Subcutaneous adipose tissue (tissue), 4 donors: ENCODE results near the gene DCC. TPM values are rescaled to one million over a fixed set of nuclear protein-coding genes. Genes with fewer than 3 reads are reported as not detected.

ENCODE experiments used
- total RNA-seq, 4 donors: library from RNA; depleted of rRNA; stranded (reverse); fragments of >200 nt; gene quantifications; one replicate each; pipeline ENCODE4 v1.1.0, GENCODE V29; 2016
- TF ChIP-seq, protein P1 (sequence below): fragments of 450-650 bp; IDR thresholded peaks from one replicate; pipeline ENCODE4 v1.5.1; 2016; ENCODE audit warnings: low read depth, mild to moderate bottlenecking, control low read depth, antibody characterized with exemption, moderate library complexity

Gene DCC
- total RNA-seq, 4 donors from 2014 or later, result not detected

GRCh38 chr18:52670896-52671295 is 330.9 kb downstream of the DCC start:
- TF ChIP-seq, protein P1, sequence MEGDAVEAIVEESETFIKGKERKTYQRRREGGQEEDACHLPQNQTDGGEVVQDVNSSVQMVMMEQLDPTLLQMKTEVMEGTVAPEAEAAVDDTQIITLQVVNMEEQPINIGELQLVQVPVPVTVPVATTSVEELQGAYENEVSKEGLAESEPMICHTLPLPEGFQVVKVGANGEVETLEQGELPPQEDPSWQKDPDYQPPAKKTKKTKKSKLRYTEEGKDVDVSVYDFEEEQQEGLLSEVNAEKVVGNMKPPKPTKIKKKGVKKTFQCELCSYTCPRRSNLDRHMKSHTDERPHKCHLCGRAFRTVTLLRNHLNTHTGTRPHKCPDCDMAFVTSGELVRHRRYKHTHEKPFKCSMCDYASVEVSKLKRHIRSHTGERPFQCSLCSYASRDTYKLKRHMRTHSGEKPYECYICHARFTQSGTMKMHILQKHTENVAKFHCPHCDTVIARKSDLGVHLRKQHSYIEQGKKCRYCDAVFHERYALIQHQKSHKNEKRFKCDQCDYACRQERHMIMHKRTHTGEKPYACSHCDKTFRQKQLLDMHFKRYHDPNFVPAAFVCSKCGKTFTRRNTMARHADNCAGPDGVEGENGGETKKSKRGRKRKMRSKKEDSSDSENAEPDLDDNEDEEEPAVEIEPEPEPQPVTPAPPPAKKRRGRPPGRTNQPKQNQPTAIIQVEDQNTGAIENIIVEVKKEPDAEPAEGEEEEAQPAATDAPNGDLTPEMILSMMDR, result no peak

DNA sequence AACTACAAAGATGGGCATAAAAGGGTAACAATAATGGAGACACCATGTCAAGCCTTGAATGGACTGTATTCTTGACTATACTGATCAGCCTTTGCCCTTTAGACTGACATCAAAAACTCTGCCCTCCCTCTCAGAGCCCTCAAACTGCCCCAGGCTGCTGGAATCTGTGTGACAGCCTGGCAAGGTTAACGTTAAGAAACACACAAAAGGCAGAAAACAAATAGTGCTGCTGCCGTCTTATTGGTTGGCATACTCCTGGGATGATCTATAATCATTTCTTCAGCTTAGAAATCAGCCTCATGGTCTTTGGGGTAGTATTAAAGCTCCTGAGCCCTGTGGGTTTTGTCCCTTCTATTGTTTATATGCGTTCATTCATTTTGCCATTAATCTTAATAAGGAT is 338.0 kb downstream of the DCC start:
- TF ChIP-seq, protein P1, result no peak

DNA sequence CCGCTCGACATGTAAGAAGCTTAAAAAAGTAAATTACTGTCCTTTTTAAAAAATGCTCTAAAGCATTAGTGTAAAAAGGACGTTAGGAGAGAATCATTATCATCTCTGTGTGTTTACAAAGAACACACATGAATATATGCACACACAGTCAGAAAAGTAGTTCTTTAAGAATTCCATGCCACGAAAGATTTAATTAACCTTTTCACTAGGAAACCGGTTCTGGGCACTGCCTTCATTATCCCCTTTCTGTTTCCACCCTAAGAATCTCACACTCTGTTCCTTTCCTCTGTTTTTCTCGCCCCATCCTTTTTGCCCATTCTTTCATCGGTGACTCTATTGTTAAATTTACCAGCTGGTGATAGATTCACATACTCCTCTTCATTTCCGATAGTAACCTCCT is 338.6 kb downstream of the DCC start:
- TF ChIP-seq, protein P1, result no peak

- TF ChIP-seq, protein P1, result no peak
Observed at GRCh38 chr18:52679354-52679753, 339.4 kb downstream of the DCC start.

DNA sequence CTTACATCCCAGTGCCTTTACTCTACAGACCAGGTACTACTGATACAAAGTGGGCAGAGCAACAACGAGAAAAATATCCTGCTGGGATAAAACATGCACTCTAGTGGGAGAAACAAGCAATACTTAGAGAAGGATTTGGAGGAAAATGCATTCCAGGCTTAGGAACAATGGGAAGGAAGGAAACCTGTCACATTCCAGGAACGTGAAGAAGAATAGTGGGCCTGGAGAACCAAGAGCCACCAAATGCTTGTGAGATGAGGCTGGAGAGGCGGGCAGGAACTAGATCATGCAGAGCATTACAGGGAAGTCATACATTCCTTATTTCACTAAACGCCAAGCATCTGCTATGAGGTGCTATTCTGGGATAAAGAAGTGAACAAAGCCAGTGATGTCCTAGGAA is 342.3 kb downstream of the DCC start:
- TF ChIP-seq, protein P1, result no peak

DNA sequence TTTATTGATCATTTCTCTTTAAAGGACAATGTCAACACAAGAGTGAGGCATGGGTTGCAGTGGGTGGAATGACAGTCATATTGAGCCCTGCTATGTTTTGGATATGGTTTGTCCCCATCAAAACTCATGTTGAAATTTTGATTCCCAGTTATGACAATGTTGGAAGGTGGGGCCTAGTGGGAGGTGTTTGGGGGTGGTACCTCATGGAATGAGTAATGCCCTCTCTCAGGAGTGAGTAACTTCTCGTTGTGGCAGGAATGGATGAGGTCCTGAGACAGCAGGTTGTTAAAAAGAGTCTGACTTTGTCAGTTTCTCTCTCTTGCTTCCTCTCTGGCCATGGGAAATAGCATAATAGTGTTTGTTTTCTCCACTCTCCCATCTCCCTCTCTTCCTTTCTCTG is 345.3 kb downstream of the DCC start:
- TF ChIP-seq, protein P1, result no peak

DNA sequence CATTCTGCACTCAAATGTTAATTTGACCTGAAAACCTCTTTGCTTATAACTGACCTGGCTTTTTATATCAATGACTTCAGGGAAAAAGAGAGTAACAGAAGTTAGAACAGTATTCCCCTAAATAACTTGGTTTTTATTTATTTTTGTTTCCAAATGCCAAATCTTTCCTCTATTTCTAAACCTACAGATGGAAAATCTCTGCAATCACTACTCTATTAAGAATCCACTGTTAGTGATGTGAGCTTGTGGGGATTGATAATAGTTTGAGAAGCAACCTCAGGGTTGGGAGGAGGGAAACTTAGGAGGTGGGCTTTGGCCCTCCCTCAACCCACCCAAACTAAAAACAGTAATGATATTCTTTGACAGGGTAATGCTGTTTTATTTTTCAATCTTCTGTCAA is 351.8 kb downstream of the DCC start:
- TF ChIP-seq, protein P1, result no peak
